Ramos (cell line): Measurements from ENCODE around the gene SLC39A11.

Experiments
- in situ Hi-C: fragments of 300-500 bp; cut with MboI; formaldehyde crosslinking; loops from one replicate; pipeline ENCODE4 v1.14.3; 2022; ENCODE audit warnings: low sequenced_read_pairs; ENCODE audit not compliant: unreplicated experiment

The SLC39A11 gene

GRCh38 chr17:72616447-72616846 lies 476.0 kb downstream of the SLC39A11 start:
- in situ Hi-C loops: no loop called here

GRCh38 chr17:72615627-72615991 lies 476.9 kb downstream of the SLC39A11 start:
- in situ Hi-C loops: no loop called here

GRCh38 chr17:72614871-72615626 lies 477.4 kb downstream of the SLC39A11 start:
- in situ Hi-C loops: no loop called here

GRCh38 chr17:72614476-72614870 lies 478.0 kb downstream of the SLC39A11 start:
- in situ Hi-C loops: no loop called here

- in situ Hi-C loops: no loop called here
Measured at GRCh38 chr17:72613806-72614292, 478.6 kb downstream of the SLC39A11 start.

- in situ Hi-C loops: no loop called here
Measured at GRCh38 chr17:72613396-72613795, 479.1 kb downstream of the SLC39A11 start.

- in situ Hi-C loops: no loop called here
Measured at GRCh38 chr17:72611172-72611571, 481.3 kb downstream of the SLC39A11 start.

- in situ Hi-C loops: no loop called here
Measured at GRCh38 chr17:72609501-72609900, 483.0 kb downstream of the SLC39A11 start.

GRCh38 chr17:72608436-72608835 lies 484.1 kb downstream of the SLC39A11 start:
- in situ Hi-C loops: no loop called here

- in situ Hi-C loops: no loop called here
Measured at GRCh38 chr17:72606656-72607055, 485.8 kb downstream of the SLC39A11 start.

GRCh38 chr17:72605543-72605942 lies 486.9 kb downstream of the SLC39A11 start:
- in situ Hi-C loops: no loop called here

GRCh38 chr17:72604518-72604917 lies 488.0 kb downstream of the SLC39A11 start:
- in situ Hi-C loops: no loop called here

- in situ Hi-C loops: no loop called here
Measured at GRCh38 chr17:72603420-72604242, 488.9 kb downstream of the SLC39A11 start.

GRCh38 chr17:72602517-72603419 lies 489.7 kb downstream of the SLC39A11 start:
- in situ Hi-C loops: no loop called here

GRCh38 chr17:72600934-72601333 lies 491.6 kb downstream of the SLC39A11 start:
- in situ Hi-C loops: no loop called here

- in situ Hi-C loops: no loop called here
Measured at GRCh38 chr17:72599891-72600290, 492.6 kb downstream of the SLC39A11 start.

- in situ Hi-C loops: no loop called here
Measured at GRCh38 chr17:72598695-72599094, 493.8 kb downstream of the SLC39A11 start.

- in situ Hi-C loops: no loop called here
Measured at GRCh38 chr17:72597354-72598087, 495.0 kb downstream of the SLC39A11 start.
